Right lobe of liver (tissue), 6 donors: ENCODE results near the gene RAN. TPM values are rescaled to one million over a fixed set of nuclear protein-coding genes. Genes with fewer than 3 reads are reported as not detected.
"Not testable (repeated sequence)": the region's sequence is repeated elsewhere in the genome, so short reads cannot be mapped to it uniquely, and the experiment has no call there.

ENCODE experiments used
- ATAC-seq, 4 donors: fragments of 200-7000 bp; cut with Tn5 transposase; one replicate each; pipeline ENCODE4 v1.9.1; 2020; ENCODE audit warnings: mild to moderate bottlenecking in 4 of 4, moderate library complexity in 4 of 4
- DNase-seq, 3 donors: peaks; one replicate each; pipeline ENCODE4 v3.0.0-alpha.2; 2020
- H3K27ac ChIP-seq, 3 donors: fragments of 200-600 bp; one replicate each; pipeline ENCODE4 v1.8.0; 2022
- H3K27me3 ChIP-seq, 2 donors: fragments of 200-600 bp; one replicate each; pipeline ENCODE4 v1.8.0; 2022
- H3K36me3 ChIP-seq, 4 donors: fragments of 200-600 bp; sonication (generic) in 1 of 4; one replicate each; pipeline versions ENCODE4 v1.5.1 to v1.8.0; 2017 to 2022; ENCODE audit warnings: control low read depth in 1 of 4
- H3K4me1 ChIP-seq, 4 donors: fragments of 200-600 bp; sonication (generic) in 1 of 4; one replicate each; pipeline versions ENCODE4 v1.5.1 to v1.8.0; 2017 to 2022; ENCODE audit warnings: control low read depth in 1 of 4
- H3K4me3 ChIP-seq, 3 donors: fragments of 200-600 bp; one replicate each; pipeline ENCODE4 v1.8.0; 2022
- H3K9me3 ChIP-seq, 4 donors: fragments of 200-600 bp; sonication (generic) in 1 of 4; one replicate each; pipeline versions ENCODE4 v1.5.1 to v1.8.0; 2017 to 2022; ENCODE audit warnings: control low read depth in 1 of 4
- CTCF ChIP-seq, 4 donors: fragments of 200-600 bp in 3 of 4; fragments of 450-650 bp in 1 of 4; IDR thresholded peaks; one replicate each; pipeline versions ENCODE4 v1.5.1 to v1.8.0; 2016 to 2022; ENCODE audit warnings: antibody characterized with exemption in 4 of 4, mild to moderate bottlenecking in 2 of 4
- POLR2A ChIP-seq: fragments of 450-650 bp; IDR thresholded peaks from one replicate; pipeline ENCODE4 v1.6.1; 2017; ENCODE audit warnings: antibody characterized with exemption, mild to moderate bottlenecking
- WGBS: methylation state at CpG from one replicate; pipeline ENCODE4 v1.1.6; 2018; ENCODE audit warnings: low coverage, low lambda C conversion rate; ENCODE audit not compliant: insufficient coverage; ENCODE audit errors: missing lambda C conversion rate; 5-methylcytosine and 5-hydroxymethylcytosine counted together
- intact Hi-C, 2 donors: fragments of 100-400 bp; cut with DNase I; formaldehyde crosslinking; loops; one replicate each; pipeline versions ENCODE4 v1.11.2 to v1.14.1; 2022
- total RNA-seq, 6 experiments: library from RNA; depleted of rRNA in 2 of 6; stranded (reverse); fragments of >200 nt in 2 of 6; fragmentation: NEBNext Ultra II Directional in 3 of 6; extraction: Animal tissue kit (Norgen Biotek cat#: 25700) in 3 of 6; gene quantifications; one replicate each; pipeline versions ENCODE4 v1.1.0 to v1.2.4, GENCODE V29; 2016 to 2023
- donor health status: DM: no; HTN: yes; CAD: no.
- donor health status: DM: no; HTN: no; CAD: no.
- donor health status: DM: no; HTN: no; CAD: no.
- donor health status: DM: no; HTN: yes; CAD: no.
- donor health status: DM: no; HTN: yes; CAD: no.

RAN gene
- total RNA-seq, 6 experiments from 2014 or later = 136 to 220 (median 147) TPM

GRCh38 chr12:130881548-130881947 is 9.7 kb downstream of the RAN start:
- peaks cover 0 to 4% (median under 1%) of the 10 kb centered on the region in 4 donors for H3K4me1 ChIP-seq
- H3K27me3 ChIP-seq = no peaks in the 10 kb centered on the region
- ATAC-seq (no peak), DNase-seq (no peak)
- TF ChIP-seq CTCF (IDR thresholded peaks at IDR 0.05) (no peak), POLR2A (no peak)
- intact Hi-C loops = no loop called here
- H3K36me3 ChIP-seq = peaks cover 0 to 8% (median 1%) of the 10 kb centered on the region in 4 donors
- no peak overlapping the region for H3K27ac ChIP-seq
- WGBS = 90% methylated on average over 1 of the region's 1 CpG
- no peak overlapping the region for H3K4me3 ChIP-seq
- no peaks in the 10 kb centered on the region for H3K9me3 ChIP-seq

- ATAC-seq, H3K4me1 ChIP-seq, H3K4me3 ChIP-seq, intact Hi-C loops, DNase-seq, H3K27me3 ChIP-seq, H3K27ac ChIP-seq, H3K9me3 ChIP-seq, H3K36me3 ChIP-seq: not testable (repeated sequence)
- WGBS = 75% methylated on average over 8 of the region's 17 CpGs
Observed at GRCh38 chr12:130887190-130887589, 15.3 kb downstream of the RAN start.

- TF ChIP-seq POLR2A (no peak), CTCF (IDR thresholded peaks at IDR 0.05) (no peak)
Observed at GRCh38 chr12:130904064-130904463, 32.2 kb downstream of the RAN start.

GRCh38 chr12:130904936-130905455 is 33.1 kb downstream of the RAN start:
- intact Hi-C loops, ATAC-seq, H3K27ac ChIP-seq: not testable (repeated sequence)

More at GRCh38 chr12:130904064-130904463, 32.2 kb downstream of the RAN start:
- intact Hi-C loops = no loop called here
- Histone ChIP-seq H3K27ac (no peak overlapping the region), H3K4me1 (no peaks in the 10 kb centered on the region), H3K27me3 (no peaks in the 10 kb centered on the region), H3K9me3 (no peaks in the 10 kb centered on the region), H3K4me3 (no peak overlapping the region), H3K36me3 (no peaks in the 10 kb centered on the region)
- ATAC-seq (no peak), DNase-seq (no peak)
- 78% methylated on average over 2 of the region's 2 CpGs for WGBS

GRCh38 chr12:130909111-130909510 is 37.2 kb downstream of the RAN start:
- no peak for TF ChIP-seq CTCF (IDR thresholded peaks at IDR 0.05)
- no peak for TF ChIP-seq POLR2A
- Histone ChIP-seq H3K36me3 (no peaks in the 10 kb centered on the region), H3K9me3 (no peaks in the 10 kb centered on the region), H3K27ac (no peak overlapping the region), H3K27me3 (no peaks in the 10 kb centered on the region), H3K4me1 (no peaks in the 10 kb centered on the region), H3K4me3 (no peak overlapping the region)
- 86% methylated on average over 4 of the region's 4 CpGs for WGBS
- ATAC-seq = no peak
- no peak for DNase-seq
- intact Hi-C loops = no loop called here

More at GRCh38 chr12:130904936-130905455, 33.1 kb downstream of the RAN start:
- not testable (repeated sequence) for H3K9me3 ChIP-seq, H3K27me3 ChIP-seq, H3K36me3 ChIP-seq, H3K4me1 ChIP-seq, DNase-seq, H3K4me3 ChIP-seq
- no CpG with 5 or more reads among the region's 31 CpGs for WGBS

- intact Hi-C loops = no loop called here
- ATAC-seq (no peak), DNase-seq (no peak)
- Histone ChIP-seq H3K27ac (no peak overlapping the region), H3K9me3 (no peaks in the 10 kb centered on the region), H3K4me3 (no peak overlapping the region), H3K27me3 (no peaks in the 10 kb centered on the region), H3K36me3 (no peaks in the 10 kb centered on the region), H3K4me1 (no peaks in the 10 kb centered on the region)
- 71% methylated on average over 1 of the region's 1 CpG for WGBS
- TF ChIP-seq CTCF (IDR thresholded peaks at IDR 0.05) (no peak), POLR2A (no peak)
Observed at GRCh38 chr12:130911193-130911592, 39.3 kb downstream of the RAN start.
